Calu3 (cell line): ENCODE data around the gene UCK1. TPM values are rescaled to one million over a fixed set of nuclear protein-coding genes. Genes with fewer than 3 reads are reported as not detected.
"Not testable (repeated sequence)": the region's sequence is repeated elsewhere in the genome, so short reads cannot be mapped to it uniquely, and the experiment has no call there.

Experiments used
- BruUV-seq: library from RNA; stranded (reverse); fragments of 400-500 nt; replicated peaks from 2 replicates; lab custom pipeline; 2021; lab: Mats Ljungman, UMichigan
- CTCF ChIA-PET: fragments of 300-600 bp; sonication (Branson Sonifier 250); formaldehyde crosslinking; loops from one replicate; lab custom pipeline; 2022; ENCODE audit warnings: antibody characterized with exemption; lab: Charles Lee
- DNase-seq: peaks from one replicate; pipeline ENCODE4 v3.0.0; 2022
- H3K27ac Mint-ChIP-seq: one replicate; pipeline ENCODE4 v1.8.0; 2022; ENCODE audit warnings: mixed read lengths; ENCODE audit not compliant: unreplicated experiment
- H3K27me3 Mint-ChIP-seq: one replicate; pipeline ENCODE4 v1.8.0; 2022; ENCODE audit warnings: mixed read lengths; ENCODE audit not compliant: unreplicated experiment
- H3K36me3 Mint-ChIP-seq: one replicate; pipeline ENCODE4 v1.8.0; 2022; ENCODE audit warnings: mild to moderate bottlenecking, moderate library complexity, mixed read lengths; ENCODE audit not compliant: insufficient read depth, unreplicated experiment
- H3K4me1 Mint-ChIP-seq: one replicate; pipeline ENCODE4 v1.8.0; 2022; ENCODE audit warnings: mild to moderate bottlenecking, low read depth, mixed read lengths; ENCODE audit not compliant: unreplicated experiment
- H3K4me3 Mint-ChIP-seq: one replicate; pipeline ENCODE4 v1.8.0; 2022; ENCODE audit warnings: mild to moderate bottlenecking, low read depth, moderate library complexity, mixed read lengths; ENCODE audit not compliant: unreplicated experiment
- H3K9me3 Mint-ChIP-seq: one replicate; pipeline ENCODE4 v1.8.0; 2022; ENCODE audit warnings: low read depth, mixed read lengths; ENCODE audit not compliant: unreplicated experiment
- CTCF ChIP-seq: fragments of 200-600 bp; IDR thresholded peaks from one replicate; pipeline ENCODE4 v1.8.0; 2022; ENCODE audit warnings: antibody characterized with exemption; ENCODE audit not compliant: unreplicated experiment
- intact Hi-C: fragments of 100-400 bp; cut with micrococcal nuclease; formaldehyde crosslinking; loops from one replicate; pipeline ENCODE4 v1.10.0; 2022; ENCODE audit not compliant: unreplicated experiment
- total RNA-seq: library from RNA; stranded (reverse); gene quantifications from 2 replicates; pipeline ENCODE4 v1.2.3, GENCODE V29; 2022

The UCK1 gene
- total RNA-seq, 1 experiment from 2014 or later: 19.6 TPM

GRCh38 chr9:131554843-131555351 lies 23.8 kb upstream of the UCK1 start:
- TF ChIP-seq CTCF: no peak
- intact Hi-C loops: no loop called here
- peaks cover 49% of the 10 kb centered on the region for H3K27me3 Mint-ChIP-seq
- H3K27ac Mint-ChIP-seq: no peak overlapping the region
- no peaks in the 10 kb centered on the region for H3K9me3 Mint-ChIP-seq
- DNase-seq: no peak
- CTCF ChIA-PET: no interaction called here
- H3K36me3 Mint-ChIP-seq: peaks cover 9% of the 10 kb centered on the region
- no TSS peak for BruUV-seq
- no peak overlapping the region for H3K4me3 Mint-ChIP-seq
- H3K4me1 Mint-ChIP-seq: no peaks in the 10 kb centered on the region

- H3K4me3 Mint-ChIP-seq: no peak overlapping the region
- no peaks in the 10 kb centered on the region for H3K9me3 Mint-ChIP-seq
- intact Hi-C loops: no loop called here
- no peak overlapping the region for H3K27ac Mint-ChIP-seq
- DNase-seq: no peak
- H3K4me1 Mint-ChIP-seq: no peaks in the 10 kb centered on the region
- TF ChIP-seq CTCF: no peak
- H3K36me3 Mint-ChIP-seq: peaks cover 9% of the 10 kb centered on the region
- CTCF ChIA-PET: interaction anchor here (0.6 kb wide), 2 partner anchors 21 to 165 kb away, joined by 3 to 11 read pairs; no protein-coding TSS in a partner anchor
- BruUV-seq: no TSS peak
- peaks cover 56% of the 10 kb centered on the region for H3K27me3 Mint-ChIP-seq
These were observed 23.2 kb upstream of the UCK1 start for GRCh38 chr9:131554087-131554842.

- TF ChIP-seq CTCF: no peak
- CTCF ChIA-PET: no interaction called here
- Mint-ChIP-seq H3K36me3 (peaks cover 9% of the 10 kb centered on the region), H3K9me3 (no peaks in the 10 kb centered on the region), H3K27me3 (peaks cover 74% of the 10 kb centered on the region), H3K4me3 (no peak overlapping the region), H3K27ac (no peak overlapping the region), H3K4me1 (no peaks in the 10 kb centered on the region)
- DNase-seq: no peak
- intact Hi-C loops: no loop called here
- no TSS peak for BruUV-seq
These were observed 21.0 kb upstream of the UCK1 start for GRCh38 chr9:131552030-131552429.

- H3K27me3 Mint-ChIP-seq: peaks cover 63% of the 10 kb centered on the region
- H3K4me3 Mint-ChIP-seq, H3K4me1 Mint-ChIP-seq, H3K27ac Mint-ChIP-seq, H3K36me3 Mint-ChIP-seq, CTCF ChIA-PET, DNase-seq, intact Hi-C loops, H3K9me3 Mint-ChIP-seq, BruUV-seq: not testable (repeated sequence)
These were observed 19.4 kb upstream of the UCK1 start for GRCh38 chr9:131550465-131550864.

GRCh38 chr9:131549186-131549585 lies 18.1 kb upstream of the UCK1 start:
- H3K9me3 Mint-ChIP-seq, H3K4me3 Mint-ChIP-seq, H3K4me1 Mint-ChIP-seq, BruUV-seq, CTCF ChIA-PET, H3K36me3 Mint-ChIP-seq, H3K27ac Mint-ChIP-seq, intact Hi-C loops, DNase-seq: not testable (repeated sequence)
- H3K27me3 Mint-ChIP-seq: peaks cover 63% of the 10 kb centered on the region
